NCI-H460 (cell line): ENCODE results near the gene CEP83. TPM values are rescaled to one million over a fixed set of nuclear protein-coding genes. Genes with fewer than 3 reads are reported as not detected.
"Not testable (repeated sequence)": the region's sequence is repeated elsewhere in the genome, so short reads cannot be mapped to it uniquely, and the experiment has no call there.

Experiments used
- DNase-seq: peaks from one replicate; pipeline ENCODE4 v3.0.0-alpha.2; 2016; ENCODE audit warnings: low read depth; ENCODE audit errors: extremely low read depth
- total RNA-seq: library from RNA; depleted of rRNA; stranded (reverse); fragments of >200 nt; shearing (Covaris generic); gene quantifications from 2 replicates; pipeline ENCODE4 v1.2.3, GENCODE V29; 2014

Gene CEP83
- total RNA-seq, 1 experiment from 2014 or later = 21.1 TPM

GRCh38 chr12:94389482-94390129 lies 70.1 kb downstream of the CEP83 start:
- DNase-seq = not testable (repeated sequence)

- no peak for DNase-seq
Observed at GRCh38 chr12:94386422-94386821, 73.2 kb downstream of the CEP83 start.

- DNase-seq = no peak
Observed at GRCh38 chr12:94384030-94384429, 75.6 kb downstream of the CEP83 start.

- DNase-seq = no peak
Observed at GRCh38 chr12:94380507-94380906, 79.2 kb downstream of the CEP83 start.

GRCh38 chr12:94379479-94380113 lies 80.1 kb downstream of the CEP83 start:
- DNase-seq = no peak

- DNase-seq = no peak
Observed at GRCh38 chr12:94377599-94377998, 82.1 kb downstream of the CEP83 start.

- no peak for DNase-seq
Observed at GRCh38 chr12:94374124-94374523, 85.5 kb downstream of the CEP83 start.

GRCh38 chr12:94372461-94372860 lies 87.2 kb downstream of the CEP83 start:
- DNase-seq = no peak

- DNase-seq = no peak
Observed at GRCh38 chr12:94362653-94363052, 97.0 kb downstream of the CEP83 start.

GRCh38 chr12:94359761-94360160 lies 99.9 kb downstream of the CEP83 start:
- no peak for DNase-seq

- DNase-seq = no peak
Observed at GRCh38 chr12:94353130-94353529, 106.5 kb downstream of the CEP83 start.

- DNase-seq = no peak
Observed at GRCh38 chr12:94340573-94340972, 119.1 kb downstream of the CEP83 start.

GRCh38 chr12:94338006-94338794 lies 121.5 kb downstream of the CEP83 start:
- DNase-seq = no peak

GRCh38 chr12:94336211-94336925 lies 123.3 kb downstream of the CEP83 start:
- no peak for DNase-seq

- no peak for DNase-seq
Observed at GRCh38 chr12:94333396-94333795, 126.3 kb downstream of the CEP83 start.

GRCh38 chr12:94329366-94329765 lies 130.3 kb downstream of the CEP83 start:
- no peak for DNase-seq

GRCh38 chr12:94327809-94328208 lies 131.9 kb downstream of the CEP83 start:
- no peak for DNase-seq

- DNase-seq = no peak
Observed at GRCh38 chr12:94326727-94327126, 132.9 kb downstream of the CEP83 start.

GRCh38 chr12:94326234-94326633 lies 133.4 kb downstream of the CEP83 start:
- DNase-seq = no peak

GRCh38 chr12:94322346-94322745 lies 137.3 kb downstream of the CEP83 start:
- no peak for DNase-seq

GRCh38 chr12:94320109-94320508 lies 139.6 kb downstream of the CEP83 start:
- no peak for DNase-seq
